Fibroblast of peridontal ligament (primary cell): Measurements from ENCODE around the gene POU4F2.
"Not testable (repeated sequence)": the region's sequence is repeated elsewhere in the genome, so short reads cannot be mapped to it uniquely, and the experiment has no call there.

ENCODE experiments used
- DNase-seq: peaks from one replicate; pipeline ENCODE4 v3.0.0-alpha.2; 2010; ENCODE audit errors: extremely low read depth

The POU4F2 gene

GRCh38 chr4:146654687-146655520, 16.2 kb downstream of the POU4F2 start:
- peak; percentile 8 for DNase-seq

GRCh38 chr4:146655521-146655856, 16.8 kb downstream of the POU4F2 start:
- no peak for DNase-seq

GRCh38 chr4:146661367-146661766, 22.7 kb downstream of the POU4F2 start:
- DNase-seq: no peak

GRCh38 chr4:146663968-146664311, 25.2 kb downstream of the POU4F2 start:
- not testable (repeated sequence) for DNase-seq

GRCh38 chr4:146674829-146675570, 36.3 kb downstream of the POU4F2 start:
- DNase-seq: no peak
